Measurements from ENCODE around the gene WNT2B.

DNA sequence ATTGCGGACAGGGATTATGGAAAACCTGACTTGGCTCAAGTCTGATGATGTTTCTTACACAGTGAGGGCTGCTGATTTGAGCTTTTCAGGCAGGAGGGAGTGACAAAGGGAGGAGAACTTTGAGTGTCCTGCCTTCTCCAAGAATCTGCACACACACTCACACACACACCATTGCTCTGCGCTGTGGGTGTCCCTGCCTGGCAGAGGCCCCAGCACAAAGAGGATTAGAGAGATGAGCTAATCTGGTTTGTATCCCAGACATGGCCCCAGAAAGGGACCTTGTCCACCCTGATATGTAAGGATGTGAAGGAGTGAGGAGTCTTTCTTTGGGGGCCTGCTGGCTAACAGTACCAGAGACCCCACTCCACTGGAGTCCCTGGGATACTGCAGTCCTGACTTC is 5.9 kb upstream of the WNT2B start:
- TF ChIP-seq, protein P1, sequence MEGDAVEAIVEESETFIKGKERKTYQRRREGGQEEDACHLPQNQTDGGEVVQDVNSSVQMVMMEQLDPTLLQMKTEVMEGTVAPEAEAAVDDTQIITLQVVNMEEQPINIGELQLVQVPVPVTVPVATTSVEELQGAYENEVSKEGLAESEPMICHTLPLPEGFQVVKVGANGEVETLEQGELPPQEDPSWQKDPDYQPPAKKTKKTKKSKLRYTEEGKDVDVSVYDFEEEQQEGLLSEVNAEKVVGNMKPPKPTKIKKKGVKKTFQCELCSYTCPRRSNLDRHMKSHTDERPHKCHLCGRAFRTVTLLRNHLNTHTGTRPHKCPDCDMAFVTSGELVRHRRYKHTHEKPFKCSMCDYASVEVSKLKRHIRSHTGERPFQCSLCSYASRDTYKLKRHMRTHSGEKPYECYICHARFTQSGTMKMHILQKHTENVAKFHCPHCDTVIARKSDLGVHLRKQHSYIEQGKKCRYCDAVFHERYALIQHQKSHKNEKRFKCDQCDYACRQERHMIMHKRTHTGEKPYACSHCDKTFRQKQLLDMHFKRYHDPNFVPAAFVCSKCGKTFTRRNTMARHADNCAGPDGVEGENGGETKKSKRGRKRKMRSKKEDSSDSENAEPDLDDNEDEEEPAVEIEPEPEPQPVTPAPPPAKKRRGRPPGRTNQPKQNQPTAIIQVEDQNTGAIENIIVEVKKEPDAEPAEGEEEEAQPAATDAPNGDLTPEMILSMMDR (IDR thresholded peaks at IDR 0.05 in 4 of 5, conservative IDR thresholded peaks at IDR 0.05 in 1 of 5): no peak
- TF ChIP-seq POLR2A (IDR thresholded peaks at IDR 0.05): no peak

Measured in gastrocnemius medialis (tissue), 4 donors.